ENCODE results near the gene PADI3.
A peak's percentile ranks its signal among the peaks of the same experiment; 100 is the strongest.

PADI3 gene

DNA sequence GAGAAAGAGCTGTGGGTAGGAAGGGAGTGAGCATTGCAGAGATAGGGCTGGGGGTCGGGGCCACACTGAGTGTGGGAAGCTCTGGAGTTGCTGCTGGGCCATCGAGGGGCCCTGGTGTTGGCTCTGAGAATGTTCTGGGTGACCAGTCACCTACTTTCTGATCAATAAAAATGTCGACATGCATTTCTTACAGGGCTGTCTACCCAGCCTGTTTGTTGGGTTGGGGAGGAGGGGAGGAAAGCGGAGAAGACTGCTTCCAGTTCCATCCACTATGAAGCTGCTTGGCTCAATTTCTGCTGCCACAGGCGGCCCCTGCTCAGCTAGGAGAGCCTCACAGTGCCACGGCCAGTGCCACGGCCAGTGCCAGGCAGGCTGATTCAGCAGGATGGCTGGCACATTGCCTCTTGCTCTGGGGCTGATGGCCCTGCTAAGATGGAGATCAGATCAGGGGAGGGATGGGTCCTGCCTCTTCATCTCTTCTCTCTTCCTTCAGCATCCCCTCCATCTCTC, 3.0 kb upstream of the PADI3 start:
- H3K27ac ChIP-seq (replicated peaks), result no peak overlapping the region
- TF ChIP-seq, protein P1, sequence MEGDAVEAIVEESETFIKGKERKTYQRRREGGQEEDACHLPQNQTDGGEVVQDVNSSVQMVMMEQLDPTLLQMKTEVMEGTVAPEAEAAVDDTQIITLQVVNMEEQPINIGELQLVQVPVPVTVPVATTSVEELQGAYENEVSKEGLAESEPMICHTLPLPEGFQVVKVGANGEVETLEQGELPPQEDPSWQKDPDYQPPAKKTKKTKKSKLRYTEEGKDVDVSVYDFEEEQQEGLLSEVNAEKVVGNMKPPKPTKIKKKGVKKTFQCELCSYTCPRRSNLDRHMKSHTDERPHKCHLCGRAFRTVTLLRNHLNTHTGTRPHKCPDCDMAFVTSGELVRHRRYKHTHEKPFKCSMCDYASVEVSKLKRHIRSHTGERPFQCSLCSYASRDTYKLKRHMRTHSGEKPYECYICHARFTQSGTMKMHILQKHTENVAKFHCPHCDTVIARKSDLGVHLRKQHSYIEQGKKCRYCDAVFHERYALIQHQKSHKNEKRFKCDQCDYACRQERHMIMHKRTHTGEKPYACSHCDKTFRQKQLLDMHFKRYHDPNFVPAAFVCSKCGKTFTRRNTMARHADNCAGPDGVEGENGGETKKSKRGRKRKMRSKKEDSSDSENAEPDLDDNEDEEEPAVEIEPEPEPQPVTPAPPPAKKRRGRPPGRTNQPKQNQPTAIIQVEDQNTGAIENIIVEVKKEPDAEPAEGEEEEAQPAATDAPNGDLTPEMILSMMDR (IDR thresholded peaks at IDR 0.05; ENCODE audit: insufficient read depth, low read length), result no peak
- TF ChIP-seq GABPA (IDR thresholded peaks at IDR 0.05; ENCODE audit: low read depth) (no peak), SPI1 (IDR thresholded peaks at IDR 0.05; ENCODE audit: borderline replicate concordance, low read depth) (no peak), POLR2AphosphoS5 (IDR thresholded peaks at IDR 0.05; ENCODE audit: low read depth) (no peak)
- TF ChIP-seq, protein P2, sequence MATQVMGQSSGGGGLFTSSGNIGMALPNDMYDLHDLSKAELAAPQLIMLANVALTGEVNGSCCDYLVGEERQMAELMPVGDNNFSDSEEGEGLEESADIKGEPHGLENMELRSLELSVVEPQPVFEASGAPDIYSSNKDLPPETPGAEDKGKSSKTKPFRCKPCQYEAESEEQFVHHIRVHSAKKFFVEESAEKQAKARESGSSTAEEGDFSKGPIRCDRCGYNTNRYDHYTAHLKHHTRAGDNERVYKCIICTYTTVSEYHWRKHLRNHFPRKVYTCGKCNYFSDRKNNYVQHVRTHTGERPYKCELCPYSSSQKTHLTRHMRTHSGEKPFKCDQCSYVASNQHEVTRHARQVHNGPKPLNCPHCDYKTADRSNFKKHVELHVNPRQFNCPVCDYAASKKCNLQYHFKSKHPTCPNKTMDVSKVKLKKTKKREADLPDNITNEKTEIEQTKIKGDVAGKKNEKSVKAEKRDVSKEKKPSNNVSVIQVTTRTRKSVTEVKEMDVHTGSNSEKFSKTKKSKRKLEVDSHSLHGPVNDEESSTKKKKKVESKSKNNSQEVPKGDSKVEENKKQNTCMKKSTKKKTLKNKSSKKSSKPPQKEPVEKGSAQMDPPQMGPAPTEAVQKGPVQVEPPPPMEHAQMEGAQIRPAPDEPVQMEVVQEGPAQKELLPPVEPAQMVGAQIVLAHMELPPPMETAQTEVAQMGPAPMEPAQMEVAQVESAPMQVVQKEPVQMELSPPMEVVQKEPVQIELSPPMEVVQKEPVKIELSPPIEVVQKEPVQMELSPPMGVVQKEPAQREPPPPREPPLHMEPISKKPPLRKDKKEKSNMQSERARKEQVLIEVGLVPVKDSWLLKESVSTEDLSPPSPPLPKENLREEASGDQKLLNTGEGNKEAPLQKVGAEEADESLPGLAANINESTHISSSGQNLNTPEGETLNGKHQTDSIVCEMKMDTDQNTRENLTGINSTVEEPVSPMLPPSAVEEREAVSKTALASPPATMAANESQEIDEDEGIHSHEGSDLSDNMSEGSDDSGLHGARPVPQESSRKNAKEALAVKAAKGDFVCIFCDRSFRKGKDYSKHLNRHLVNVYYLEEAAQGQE (IDR thresholded peaks at IDR 0.05; ENCODE audit: insufficient replicate concordance, low read depth), result no peak
- DNase-seq (ENCODE audit: low read depth in 1 of 2, low spot score in 1 of 2), result no peak
- no peak overlapping the region for H3K4me3 ChIP-seq (replicated peaks; ENCODE audit: insufficient read depth, low read length)
- H3K27me3 ChIP-seq (ENCODE audit: insufficient read depth, poor library complexity, severe bottlenecking), result no peaks in the 10 kb centered on the region

DNA sequence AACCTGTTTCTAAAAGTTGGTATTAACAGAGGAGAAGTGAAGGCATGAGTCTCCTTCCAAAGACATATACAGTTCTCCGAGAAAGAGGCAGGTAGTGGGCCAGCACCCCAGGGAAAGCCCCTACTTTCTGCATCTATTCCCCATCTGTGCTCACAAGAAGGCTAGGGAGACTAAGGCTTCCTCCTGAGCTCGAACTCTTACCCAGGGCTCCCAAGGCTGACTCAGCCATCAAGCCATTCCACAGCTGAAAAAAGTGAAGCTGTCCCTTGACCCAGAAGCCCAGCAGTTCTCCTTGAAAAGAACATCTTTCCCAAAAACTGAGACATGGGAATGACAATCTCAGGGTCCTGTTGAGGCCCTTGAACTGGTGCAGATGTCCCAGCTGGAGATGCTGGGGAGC, 1.9 kb upstream of the PADI3 start:
- no peak for DNase-seq (ENCODE audit: low read depth in 1 of 2, low spot score in 1 of 2)
- no peak overlapping the region for H3K27ac ChIP-seq (replicated peaks)
- TF ChIP-seq, protein P2 (IDR thresholded peaks at IDR 0.05; ENCODE audit: insufficient replicate concordance, low read depth), result no peak
- TF ChIP-seq GABPA (IDR thresholded peaks at IDR 0.05; ENCODE audit: low read depth) (no peak), POLR2AphosphoS5 (IDR thresholded peaks at IDR 0.05; ENCODE audit: low read depth) (no peak), SPI1 (IDR thresholded peaks at IDR 0.05; ENCODE audit: borderline replicate concordance, low read depth) (no peak)
- TF ChIP-seq, protein P1 (IDR thresholded peaks at IDR 0.05; ENCODE audit: insufficient read depth, low read length), result no peak

DNA sequence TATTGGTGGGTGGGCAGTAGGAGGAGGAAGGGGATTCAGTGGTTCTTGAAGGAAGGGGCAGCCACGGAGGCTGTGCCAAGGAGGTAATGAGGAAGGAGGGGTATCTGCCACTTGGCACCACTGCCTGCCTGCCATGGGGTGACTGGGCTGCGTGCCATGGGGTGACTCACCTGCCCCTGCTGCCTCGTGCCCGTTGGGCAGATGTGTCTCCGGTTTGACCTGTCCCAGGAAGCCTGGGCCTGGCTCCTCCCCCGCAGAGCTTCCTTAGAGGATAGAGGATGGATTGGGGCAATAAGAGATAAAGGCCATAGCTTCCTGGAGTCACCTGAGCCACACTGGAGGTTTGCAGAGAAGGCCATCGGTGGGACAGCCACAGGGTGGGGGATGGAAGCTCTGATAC, 1.7 kb downstream of the PADI3 start:
- Histone ChIP-seq H3K4me3 (replicated peaks; ENCODE audit: insufficient read depth, low read length) (no peak overlapping the region), H3K27me3 (ENCODE audit: insufficient read depth, poor library complexity, severe bottlenecking) (no peaks in the 10 kb centered on the region), H3K27ac (replicated peaks) (no peak overlapping the region)
- no peak for TF ChIP-seq GABPA (IDR thresholded peaks at IDR 0.05; ENCODE audit: low read depth)
- TF ChIP-seq, protein P2 (IDR thresholded peaks at IDR 0.05; ENCODE audit: insufficient replicate concordance, low read depth), result no peak
- no peak for TF ChIP-seq POLR2AphosphoS5 (IDR thresholded peaks at IDR 0.05; ENCODE audit: low read depth)
- TF ChIP-seq SPI1 (IDR thresholded peaks at IDR 0.05; ENCODE audit: borderline replicate concordance, low read depth), result no peak
- TF ChIP-seq, protein P1 (IDR thresholded peaks at IDR 0.05; ENCODE audit: insufficient read depth, low read length), result no peak
- DNase-seq (ENCODE audit: low read depth in 1 of 2, low spot score in 1 of 2), result peak in 1 of 2 experiments; percentile 44

More for the DNA sequence above, 1.9 kb upstream of the PADI3 start:
- H3K4me3 ChIP-seq (replicated peaks; ENCODE audit: insufficient read depth, low read length), result no peak overlapping the region
- H3K27me3 ChIP-seq (ENCODE audit: insufficient read depth, poor library complexity, severe bottlenecking), result no peaks in the 10 kb centered on the region
